ENCODE results near the gene KIAA0319L. TPM values are rescaled to one million over a fixed set of nuclear protein-coding genes. Genes with fewer than 3 reads are reported as not detected.

KIAA0319L gene
- total RNA-seq, 2 experiments from 2014 or later, result 25.3 to 44.9 TPM

DNA sequence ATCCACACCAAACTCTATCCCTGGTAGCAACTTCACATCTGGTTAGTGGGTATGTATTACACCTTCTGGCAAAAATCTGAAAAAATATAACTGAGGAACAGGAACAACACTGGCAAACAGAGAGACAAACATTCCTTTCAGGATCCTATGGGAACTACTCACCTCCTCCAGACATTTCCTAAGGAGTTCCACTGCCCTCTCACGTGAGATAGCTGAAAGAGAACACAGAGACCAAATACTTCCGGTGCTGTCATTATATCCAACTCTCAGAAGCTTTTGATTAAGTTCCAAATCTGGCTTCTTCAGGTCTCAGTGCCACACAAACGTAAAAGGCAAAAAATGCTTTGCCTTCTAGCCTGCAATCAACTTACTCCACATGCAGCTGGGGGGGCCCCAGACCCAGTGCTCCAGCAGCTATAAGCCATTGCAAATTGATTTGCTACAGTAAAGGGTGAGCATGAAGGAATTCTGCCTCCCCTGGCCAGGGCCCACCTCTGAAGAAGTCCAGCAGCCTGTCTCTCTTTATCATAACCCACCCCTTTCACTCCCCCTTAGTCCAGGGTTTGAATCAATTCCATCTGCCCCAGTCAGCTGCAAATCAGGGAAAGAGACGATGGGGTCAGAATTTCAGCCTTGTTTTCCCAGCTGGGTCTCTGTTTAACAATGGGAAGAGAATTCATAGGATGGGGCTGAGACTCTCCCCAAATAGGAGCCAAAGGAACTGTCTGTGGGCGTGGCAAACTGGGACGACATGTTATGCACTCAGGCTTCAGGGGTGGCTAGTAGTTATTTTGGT, 48.1 kb upstream of the KIAA0319L start:
- ChIA-PET POLR2A (interaction anchor here (0.9 kb wide), 1 partner anchor 9 kb away, joined by 3 read pairs; no protein-coding TSS in a partner anchor), CTCF (ENCODE audit: unreplicated experiment) (interaction anchor here (0.8 kb wide), 1 partner anchor 69 kb away, joined by 3 read pairs; no protein-coding TSS in a partner anchor)
- intact Hi-C loops (cut with micrococcal nuclease; ENCODE audit: unreplicated experiment), result no loop called here
- peaks cover 17% of the 10 kb centered on the region; the same call in 1 of the 2 replicates for H3K79me2 ChIP-seq (ENCODE audit: insufficient read depth, low read depth, low read length)
- no peak overlapping the region for H3K27ac ChIP-seq (ENCODE audit: low read depth, low read length, poor library complexity, severe bottlenecking)
- peaks cover 97% of the 10 kb centered on the region for H3K36me3 ChIP-seq (ENCODE audit: insufficient read depth, low read length)
- no peaks in the 10 kb centered on the region for H3K4me1 ChIP-seq (ENCODE audit: insufficient read depth, low read length, poor library complexity, severe bottlenecking)
- no peak overlapping the region for H2AFZ ChIP-seq (ENCODE audit: low read length)
- no peak overlapping the region for H3K4me3 ChIP-seq (ENCODE audit: low read depth, low read length, poor library complexity, severe bottlenecking)
- no peak for DNase-seq (ENCODE audit: low spot score)
- BruUV-seq (replicated peaks), result no TSS peak
- H4K20me1 ChIP-seq (ENCODE audit: insufficient read depth, low read length), result peaks cover 5% of the 10 kb centered on the region
- no peaks in the 10 kb centered on the region for H3K9me2 ChIP-seq (ENCODE audit: insufficient read depth, low read length)
- no peak overlapping the region for H3K4me2 ChIP-seq (ENCODE audit: low read length)
- no peaks in the 10 kb centered on the region for H3K9me3 ChIP-seq (ENCODE audit: low read length)
- no peak for TF ChIP-seq EZH2phosphoT487 (IDR thresholded peaks at IDR 0.05; ENCODE audit: borderline replicate concordance, low read depth, low read length)
- TF ChIP-seq, protein P1, sequence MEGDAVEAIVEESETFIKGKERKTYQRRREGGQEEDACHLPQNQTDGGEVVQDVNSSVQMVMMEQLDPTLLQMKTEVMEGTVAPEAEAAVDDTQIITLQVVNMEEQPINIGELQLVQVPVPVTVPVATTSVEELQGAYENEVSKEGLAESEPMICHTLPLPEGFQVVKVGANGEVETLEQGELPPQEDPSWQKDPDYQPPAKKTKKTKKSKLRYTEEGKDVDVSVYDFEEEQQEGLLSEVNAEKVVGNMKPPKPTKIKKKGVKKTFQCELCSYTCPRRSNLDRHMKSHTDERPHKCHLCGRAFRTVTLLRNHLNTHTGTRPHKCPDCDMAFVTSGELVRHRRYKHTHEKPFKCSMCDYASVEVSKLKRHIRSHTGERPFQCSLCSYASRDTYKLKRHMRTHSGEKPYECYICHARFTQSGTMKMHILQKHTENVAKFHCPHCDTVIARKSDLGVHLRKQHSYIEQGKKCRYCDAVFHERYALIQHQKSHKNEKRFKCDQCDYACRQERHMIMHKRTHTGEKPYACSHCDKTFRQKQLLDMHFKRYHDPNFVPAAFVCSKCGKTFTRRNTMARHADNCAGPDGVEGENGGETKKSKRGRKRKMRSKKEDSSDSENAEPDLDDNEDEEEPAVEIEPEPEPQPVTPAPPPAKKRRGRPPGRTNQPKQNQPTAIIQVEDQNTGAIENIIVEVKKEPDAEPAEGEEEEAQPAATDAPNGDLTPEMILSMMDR (conservative IDR thresholded peaks at IDR 0.05; ENCODE audit: low read length), result no peak

DNA sequence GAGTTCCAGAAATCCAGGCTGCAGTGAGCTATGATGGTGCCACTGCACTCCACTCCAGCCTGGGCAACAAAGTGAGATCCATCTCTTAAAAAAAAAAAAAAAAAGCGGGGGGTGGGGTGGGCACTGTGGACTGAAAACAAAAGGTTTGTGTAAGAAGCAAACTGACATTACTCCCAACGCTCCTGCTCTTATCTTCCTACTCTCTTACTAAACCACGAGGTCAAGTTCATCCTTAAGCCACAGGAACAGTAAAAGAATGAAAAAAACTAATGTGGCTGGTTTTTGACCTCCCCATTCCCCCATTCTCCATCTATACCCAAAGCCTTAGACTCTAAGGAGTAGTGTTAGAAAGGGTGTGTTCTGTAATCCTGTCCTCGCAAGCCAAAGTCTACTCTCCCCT, 46.7 kb upstream of the KIAA0319L start:
- ChIA-PET POLR2A (interaction anchor here (0.6 kb wide), 2 partner anchors 14 to 20 kb away, joined by 3 to 6 read pairs; no protein-coding TSS in a partner anchor), CTCF (ENCODE audit: unreplicated experiment) (interaction anchor here (0.8 kb wide), 1 partner anchor 68 kb away, joined by 3 read pairs; no protein-coding TSS in a partner anchor)
- no peaks in the 10 kb centered on the region for H3K9me2 ChIP-seq (ENCODE audit: insufficient read depth, low read length)
- no peak overlapping the region for H3K27ac ChIP-seq (ENCODE audit: low read depth, low read length, poor library complexity, severe bottlenecking)
- peaks cover 5% of the 10 kb centered on the region for H4K20me1 ChIP-seq (ENCODE audit: insufficient read depth, low read length)
- no peak overlapping the region for H3K4me2 ChIP-seq (ENCODE audit: low read length)
- TF ChIP-seq, protein P1 (conservative IDR thresholded peaks at IDR 0.05; ENCODE audit: low read length), result no peak
- no peak for TF ChIP-seq EZH2phosphoT487 (IDR thresholded peaks at IDR 0.05; ENCODE audit: borderline replicate concordance, low read depth, low read length)
- H3K9me3 ChIP-seq (ENCODE audit: low read length), result no peaks in the 10 kb centered on the region
- peaks cover 96% of the 10 kb centered on the region for H3K36me3 ChIP-seq (ENCODE audit: insufficient read depth, low read length)
- H2AFZ ChIP-seq (ENCODE audit: low read length), result no peak overlapping the region
- H3K79me2 ChIP-seq (ENCODE audit: insufficient read depth, low read depth, low read length), result peaks cover 17% of the 10 kb centered on the region; the same call in 1 of the 2 replicates
- intact Hi-C loops (cut with micrococcal nuclease; ENCODE audit: unreplicated experiment), result no loop called here
- no peak for DNase-seq (ENCODE audit: low spot score)
- no peak overlapping the region for H3K4me3 ChIP-seq (ENCODE audit: low read depth, low read length, poor library complexity, severe bottlenecking)
- no peaks in the 10 kb centered on the region for H3K4me1 ChIP-seq (ENCODE audit: insufficient read depth, low read length, poor library complexity, severe bottlenecking)
- BruUV-seq (replicated peaks), result no TSS peak

DNA sequence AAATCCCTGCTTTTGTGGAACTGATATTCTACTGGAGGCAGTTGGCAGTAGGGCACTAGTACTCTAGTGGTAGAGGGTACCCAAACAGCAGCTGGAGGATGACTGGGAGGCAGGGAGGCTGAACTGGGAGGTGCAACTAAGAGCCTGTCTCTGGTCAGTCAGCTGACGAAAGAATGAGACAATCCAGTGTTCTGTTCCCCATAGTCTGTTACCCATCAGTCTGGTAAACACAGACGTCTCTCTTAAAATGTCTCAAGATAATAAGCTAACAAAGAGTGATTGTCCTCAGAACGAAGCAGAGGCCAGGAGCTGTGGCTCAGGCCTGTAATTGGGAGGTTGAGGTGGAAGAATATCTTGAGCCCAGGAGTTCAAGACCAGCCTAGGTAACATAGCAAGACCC, 46.3 kb upstream of the KIAA0319L start:
- Histone ChIP-seq H3K27ac (ENCODE audit: low read depth, low read length, poor library complexity, severe bottlenecking) (no peak overlapping the region), H4K20me1 (ENCODE audit: insufficient read depth, low read length) (peaks cover 5% of the 10 kb centered on the region), H3K4me3 (ENCODE audit: low read depth, low read length, poor library complexity, severe bottlenecking) (no peak overlapping the region), H2AFZ (ENCODE audit: low read length) (no peak overlapping the region), H3K9me3 (ENCODE audit: low read length) (no peaks in the 10 kb centered on the region), H3K36me3 (ENCODE audit: insufficient read depth, low read length) (peaks cover 92% of the 10 kb centered on the region), H3K4me2 (ENCODE audit: low read length) (no peak overlapping the region), H3K79me2 (ENCODE audit: insufficient read depth, low read depth, low read length) (peaks cover 17% of the 10 kb centered on the region; the same call in 1 of the 2 replicates), H3K9me2 (ENCODE audit: insufficient read depth, low read length) (no peaks in the 10 kb centered on the region), H3K4me1 (ENCODE audit: insufficient read depth, low read length, poor library complexity, severe bottlenecking) (no peaks in the 10 kb centered on the region)
- no peak for DNase-seq (ENCODE audit: low spot score)
- CTCF ChIA-PET (ENCODE audit: unreplicated experiment), result no interaction called here
- BruUV-seq (replicated peaks), result no TSS peak
- intact Hi-C loops (cut with micrococcal nuclease; ENCODE audit: unreplicated experiment), result no loop called here
- POLR2A ChIA-PET, result interaction anchor here (0.6 kb wide), 2 partner anchors 13 to 21 kb away, joined by 3 to 6 read pairs; no protein-coding TSS in a partner anchor
- no peak for TF ChIP-seq EZH2phosphoT487 (IDR thresholded peaks at IDR 0.05; ENCODE audit: borderline replicate concordance, low read depth, low read length)
- TF ChIP-seq, protein P1 (conservative IDR thresholded peaks at IDR 0.05; ENCODE audit: low read length), result no peak

Data from OCI-LY7 (cell line).